HG02943 (cell line): ENCODE results near the gene IMPDH2.

ENCODE experiments used
- ATAC-seq: cut with Tn5 transposase; IDR thresholded peaks from one replicate; pipeline ENCODE4 v1.9.1; 2021; ENCODE audit warnings: mild to moderate bottlenecking, low read depth, moderate library complexity; ENCODE audit not compliant: unreplicated experiment

IMPDH2 gene

GRCh38 chr3:49007068-49007770 lies 22.0 kb downstream of the IMPDH2 start, which contains the start of gene WDR6:
Gene WDR6, plus strand, starts transcription at chr3:49007391. Its CDS starts 41 bp downstream, at chr3:49007432.
- ATAC-seq, result peak; percentile 82

DNA sequence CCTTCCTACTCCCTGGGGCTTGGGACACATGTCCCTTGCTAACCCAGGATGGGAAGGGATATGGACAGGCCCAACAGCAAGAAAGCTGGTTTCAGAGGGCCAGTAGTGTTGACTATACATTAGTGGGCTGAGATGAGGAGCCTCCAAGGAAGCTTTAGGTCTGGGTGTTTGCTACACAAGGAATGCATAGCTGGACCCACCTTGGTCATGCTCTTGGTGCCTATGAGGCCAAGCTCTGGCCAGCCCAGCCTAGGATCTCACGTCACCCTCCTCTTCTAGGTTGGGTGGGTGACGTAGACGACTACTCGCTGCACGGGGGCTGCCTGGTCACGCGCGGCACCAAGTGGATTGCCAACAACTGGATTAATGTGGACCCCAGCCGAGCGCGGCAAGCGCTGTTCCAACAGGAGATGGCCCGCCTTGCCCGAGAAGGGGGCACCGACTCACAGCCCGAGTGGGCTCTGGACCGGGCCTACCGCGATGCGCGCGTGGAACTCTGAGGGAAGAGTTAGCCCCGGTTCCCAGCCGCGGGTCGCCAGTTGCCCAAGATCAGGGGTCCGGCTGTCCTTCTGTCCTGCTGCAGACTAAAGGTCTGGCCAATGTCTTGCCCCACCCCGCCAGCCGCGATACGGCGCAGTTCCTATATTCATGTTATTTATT lies 22.7 kb downstream of the IMPDH2 start:
- no peak for ATAC-seq

DNA sequence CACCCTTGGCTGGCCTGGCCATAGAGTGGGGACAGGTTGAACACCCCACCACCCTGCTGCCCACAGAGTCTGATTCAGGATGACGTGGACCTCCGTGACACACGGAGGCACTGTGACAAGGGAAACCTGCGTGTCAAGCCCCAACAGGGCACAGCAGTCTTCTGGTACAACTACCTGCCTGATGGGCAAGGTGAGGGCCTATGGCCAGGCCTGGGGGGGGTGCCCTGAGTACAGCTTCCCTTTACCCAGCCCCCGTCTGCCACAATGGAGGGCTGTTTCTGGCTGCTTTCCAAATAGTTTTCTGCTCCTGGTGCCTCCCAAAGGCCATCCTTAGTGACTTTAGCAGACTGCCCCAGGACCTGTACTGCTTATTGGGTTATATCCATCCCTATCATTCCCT lies 23.2 kb downstream of the IMPDH2 start:
- no peak for ATAC-seq

DNA sequence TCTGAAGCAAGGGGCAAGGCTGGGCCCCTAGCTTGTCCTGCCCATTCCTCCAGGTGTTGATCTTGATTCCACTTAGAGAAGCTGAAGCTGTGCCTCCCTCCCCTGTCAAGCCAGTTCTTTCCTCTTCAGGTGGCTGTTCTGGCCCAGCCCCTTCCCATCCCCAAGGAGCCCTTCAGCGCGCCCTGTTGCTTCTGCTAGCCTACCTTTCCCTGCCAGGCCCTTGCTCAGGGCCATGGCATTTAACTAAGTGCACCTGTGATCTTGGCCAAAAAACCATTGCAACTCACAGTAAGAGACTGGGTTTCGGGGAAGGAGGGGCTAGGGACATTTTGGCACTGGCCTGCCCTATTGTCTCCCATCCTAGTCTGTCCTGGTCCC lies 23.9 kb downstream of the IMPDH2 start:
- ATAC-seq, result no peak

DNA sequence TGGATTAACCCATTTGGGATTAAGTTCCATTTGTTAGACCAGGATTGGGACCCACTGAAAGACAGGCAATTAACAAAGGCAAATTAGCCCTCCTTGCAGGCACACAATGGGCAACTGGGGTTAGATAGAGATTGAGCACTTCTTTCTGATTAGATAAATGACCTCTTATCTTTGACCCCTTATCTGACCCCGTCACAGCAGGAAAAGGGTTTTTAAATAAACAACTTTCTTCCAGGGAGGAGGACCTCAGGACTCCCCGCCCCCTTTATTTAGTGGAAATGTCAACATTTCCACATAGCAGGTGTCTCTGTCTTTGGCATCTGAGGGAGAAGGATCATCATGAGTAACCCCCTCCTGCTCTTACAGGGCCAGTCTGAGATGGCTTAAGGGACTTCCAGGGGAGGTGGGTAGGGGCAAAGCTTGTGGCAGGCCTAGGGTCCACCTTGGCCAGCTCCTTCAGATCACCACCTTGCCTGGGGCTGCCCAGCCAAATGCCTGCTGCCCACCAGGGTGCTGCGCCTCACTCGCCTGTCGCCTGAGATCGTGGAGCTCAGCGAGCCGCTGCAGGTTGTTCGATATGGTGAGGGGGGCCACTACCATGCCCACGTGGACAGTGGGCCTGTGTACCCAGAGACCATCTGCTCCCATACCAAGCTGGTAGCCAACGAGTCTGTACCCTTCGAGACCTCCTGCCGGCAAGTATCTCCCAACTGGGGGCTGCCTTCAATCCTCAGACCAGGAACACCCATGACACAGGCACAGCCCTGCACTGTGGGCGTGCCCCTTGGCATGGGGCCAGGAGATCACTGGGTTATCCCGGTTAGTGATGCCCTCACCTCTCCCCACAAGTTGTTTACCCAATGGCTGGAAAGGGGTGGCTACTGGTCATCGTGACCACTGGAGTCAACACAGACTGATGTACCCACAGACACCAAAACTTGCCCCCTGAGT lies 24.6 kb downstream of the IMPDH2 start:
- ATAC-seq, result no peak

- ATAC-seq, result no peak
These were observed 28.0 kb downstream of the IMPDH2 start for GRCh38 chr3:49001155-49001554.

DNA sequence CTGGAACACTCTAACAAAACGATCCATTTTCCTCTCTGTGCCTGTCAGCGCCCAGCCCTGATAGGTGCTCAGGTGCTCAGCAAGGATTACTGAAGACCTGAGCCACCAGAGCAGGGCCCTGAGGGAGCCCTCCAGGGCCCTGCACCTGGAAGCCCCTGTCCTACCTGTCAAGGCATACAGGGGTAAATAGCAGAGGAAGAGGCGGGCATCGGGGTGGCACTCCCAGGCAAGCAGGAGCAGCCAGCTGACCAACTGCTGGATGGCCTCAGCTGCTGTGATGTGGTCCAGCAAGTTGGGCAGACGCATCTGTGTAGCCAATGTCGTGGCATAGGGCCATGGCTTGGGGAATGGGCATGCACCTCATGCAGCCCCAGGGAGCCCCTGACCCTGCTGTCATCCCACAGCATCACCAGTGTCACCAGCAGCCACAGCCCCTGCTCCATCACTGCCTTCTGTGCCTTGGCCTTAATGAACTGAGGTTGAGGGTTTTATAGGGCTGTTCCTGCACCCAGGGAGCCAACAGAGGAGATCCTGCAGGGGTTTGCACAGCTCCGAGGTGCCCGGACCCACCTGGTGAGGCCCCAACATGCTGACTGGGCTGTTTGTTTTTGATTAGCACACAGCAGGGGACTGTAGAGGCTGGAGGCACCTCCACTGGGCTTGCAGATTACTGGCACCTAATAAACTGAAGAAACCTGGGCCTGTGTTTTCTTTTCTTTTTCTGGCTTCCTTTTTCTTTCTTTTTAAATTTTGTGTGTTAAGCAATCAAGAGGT lies 29.9 kb downstream of the IMPDH2 start:
- ATAC-seq, result no peak

GRCh38 chr3:48997714-48998637 lies 31.2 kb downstream of the IMPDH2 start:
- no peak for ATAC-seq

GRCh38 chr3:48997102-48997635 lies 32.0 kb downstream of the IMPDH2 start:
- no peak for ATAC-seq

GRCh38 chr3:48996640-48997039 lies 32.6 kb downstream of the IMPDH2 start:
- no peak for ATAC-seq

DNA sequence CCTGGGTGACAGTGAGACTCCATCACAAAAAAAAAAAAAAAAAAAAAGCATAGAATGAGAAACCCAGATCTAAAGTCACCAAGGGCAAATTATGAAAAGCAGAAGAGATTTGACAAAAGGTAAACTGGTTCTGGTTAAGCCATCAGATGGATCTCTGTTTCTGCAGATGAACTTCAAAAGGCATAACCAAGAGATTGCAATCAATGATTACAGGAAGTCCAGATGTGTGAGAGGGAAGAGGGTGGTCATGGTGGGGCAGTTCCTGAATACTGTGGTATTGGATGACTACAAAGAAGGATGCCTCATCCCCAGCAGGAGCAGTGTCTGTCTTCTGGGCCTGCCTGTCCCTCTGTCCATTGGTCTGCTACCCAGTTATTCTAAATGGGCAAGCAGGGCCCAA lies 35.4 kb downstream of the IMPDH2 start:
- no peak for ATAC-seq

DNA sequence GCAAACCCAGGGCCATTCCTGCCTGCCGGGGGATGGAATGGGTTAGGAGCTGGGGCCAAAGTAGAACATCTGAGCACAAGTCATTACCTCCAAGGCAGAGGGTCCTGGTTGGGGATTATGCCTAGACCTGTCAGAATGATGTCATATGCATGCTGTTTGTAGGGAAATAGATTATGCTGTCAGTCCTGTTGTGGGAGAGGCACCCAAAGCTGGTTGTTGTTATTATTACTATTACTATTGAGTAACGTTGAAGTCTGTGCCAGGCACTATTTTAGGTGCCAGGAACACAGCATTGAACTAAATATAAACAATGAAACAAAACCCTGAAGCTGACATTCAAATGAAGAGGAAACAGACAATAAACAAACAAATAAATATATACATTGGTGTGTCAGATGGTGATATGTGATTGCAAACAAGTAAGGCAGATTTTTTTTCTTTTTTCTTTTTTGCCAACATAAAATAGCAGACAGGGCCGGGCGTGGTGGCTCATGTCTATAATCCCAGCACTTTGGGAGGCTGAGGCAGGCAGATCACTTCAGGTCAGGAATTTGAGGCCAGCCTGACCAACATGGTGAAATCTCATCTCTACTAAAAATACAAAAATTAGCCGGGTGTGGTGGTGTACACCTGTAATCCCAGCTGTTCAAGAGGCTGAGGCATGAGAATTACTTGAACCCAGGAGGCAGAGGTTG lies 37.2 kb downstream of the IMPDH2 start:
- no peak for ATAC-seq

DNA sequence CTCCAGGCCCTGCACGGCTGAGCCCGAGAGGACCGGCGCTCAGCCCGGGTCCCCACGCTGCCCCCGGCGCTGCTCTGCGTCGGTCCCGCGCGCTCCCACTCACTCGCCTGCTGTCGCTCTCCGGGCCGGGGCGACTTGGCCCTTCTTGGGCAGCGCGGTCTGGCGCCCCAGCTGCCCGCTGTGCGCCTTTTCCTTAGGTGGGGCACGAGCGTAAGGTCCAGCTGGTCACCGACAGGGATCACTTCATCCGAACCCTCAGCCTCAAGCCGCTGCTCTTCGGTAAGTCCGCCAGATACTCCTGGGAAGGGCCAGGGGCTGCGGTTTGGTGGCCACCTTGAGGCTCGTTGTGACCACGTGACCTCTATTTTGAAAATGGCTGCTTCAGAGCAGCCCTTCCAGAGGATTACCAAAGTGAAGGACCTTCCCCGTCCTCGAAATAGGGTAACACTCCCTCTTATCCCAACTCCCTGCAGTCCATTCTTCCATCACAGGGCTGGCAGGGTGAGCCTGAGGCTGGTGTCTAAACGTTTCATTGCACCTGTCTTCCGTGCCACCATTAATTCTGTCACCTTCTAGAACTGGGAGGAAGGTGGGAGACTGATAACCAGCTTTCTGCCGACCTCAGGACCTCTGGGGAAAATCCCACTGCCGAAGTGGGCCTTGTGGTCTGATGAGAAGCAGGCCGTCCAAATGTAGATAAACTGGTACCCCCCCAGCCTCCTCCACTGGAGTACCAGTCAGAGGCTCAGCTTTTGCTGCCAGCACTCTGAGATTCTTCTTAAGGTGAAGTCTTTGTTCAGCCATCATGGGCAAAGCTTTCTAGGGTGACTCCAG lies 38.3 kb downstream of the IMPDH2 start:
- no peak for ATAC-seq

DNA sequence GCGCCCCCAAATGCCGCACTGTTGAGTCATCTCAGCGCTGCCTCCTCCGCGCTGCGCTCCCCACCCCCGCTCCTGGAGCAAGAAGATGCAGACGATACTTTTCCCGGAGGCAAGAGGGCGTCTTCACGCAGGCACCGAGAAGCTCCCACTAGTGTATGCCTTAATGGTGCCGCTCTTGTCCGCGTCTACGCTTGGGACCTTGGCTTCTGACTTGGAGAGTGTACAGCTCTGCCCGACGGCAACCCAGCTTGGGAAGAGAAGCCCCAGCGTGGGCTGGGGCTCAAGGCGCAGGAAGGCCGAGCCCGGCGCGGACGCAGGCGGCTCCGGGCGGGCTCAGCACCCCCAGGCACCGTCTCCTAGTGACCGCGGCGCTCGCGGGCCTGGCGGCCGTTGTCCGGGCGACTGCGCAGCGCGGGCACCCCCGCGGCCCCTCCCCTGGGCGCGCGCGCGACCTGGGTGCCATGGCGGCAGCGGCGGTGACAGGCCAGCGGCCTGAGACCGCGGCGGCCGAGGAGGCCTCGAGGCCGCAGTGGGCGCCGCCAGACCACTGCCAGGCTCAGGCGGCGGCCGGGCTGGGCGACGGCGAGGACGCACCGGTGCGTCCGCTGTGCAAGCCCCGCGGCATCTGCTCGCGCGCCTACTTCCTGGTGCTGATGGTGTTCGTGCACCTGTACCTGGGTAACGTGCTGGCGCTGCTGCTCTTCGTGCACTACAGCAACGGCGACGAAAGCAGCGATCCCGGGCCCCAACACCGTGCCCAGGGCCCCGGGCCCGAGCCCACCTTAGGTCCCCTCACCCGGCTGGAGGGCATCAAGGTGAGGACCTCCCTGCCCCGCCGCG lies 39.2 kb downstream of the IMPDH2 start, which contains the start of gene P4HTM:
TSS of gene P4HTM (plus strand) at position 446 of the 840 bp plus-strand sequence. CDS start at position 462, 16 bp downstream.
- peak; percentile 48 for ATAC-seq

GRCh38 chr3:48989126-48989795 lies 39.9 kb downstream of the IMPDH2 start:
- ATAC-seq, result no peak

DNA sequence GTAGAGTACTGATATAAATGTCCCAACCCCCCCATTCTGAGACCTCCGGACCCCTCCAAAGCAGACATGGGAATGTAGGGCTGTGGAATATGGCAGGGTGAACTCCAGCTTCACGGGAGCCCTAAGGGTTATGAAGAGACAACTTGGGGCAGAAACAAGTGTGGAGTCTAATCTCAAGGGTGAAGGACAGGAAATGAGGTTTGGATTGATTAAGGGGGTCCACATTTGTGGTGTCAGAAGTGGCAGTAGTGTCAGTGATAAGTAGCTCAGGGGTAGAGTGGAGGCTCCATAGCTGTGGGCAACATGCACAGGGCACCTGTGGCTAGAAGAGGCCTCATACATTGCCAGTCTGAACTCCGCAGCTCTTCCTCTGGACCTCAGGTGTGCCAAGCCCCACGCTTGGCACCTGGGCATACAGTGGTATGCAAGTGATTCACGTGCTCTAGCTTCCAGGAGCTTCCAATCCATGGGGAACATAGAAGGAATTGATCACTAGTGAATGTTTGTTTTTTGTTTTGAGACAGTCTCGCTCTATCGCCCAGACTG lies 43.3 kb downstream of the IMPDH2 start:
- ATAC-seq, result no peak
